Renal cortex interstitium (tissue), 15 donors: ENCODE results near the gene ELSPBP1. TPM values are rescaled to one million over a fixed set of nuclear protein-coding genes. Genes with fewer than 3 reads are reported as not detected.
A peak's percentile ranks its signal among the peaks of the same experiment; 100 is the strongest.
"Not testable (repeated sequence)": the region's sequence is repeated elsewhere in the genome, so short reads cannot be mapped to it uniquely, and the experiment has no call there.

Experiments used
- DNase-seq, 11 donors: peaks; one replicate each; pipeline ENCODE4 v3.0.0-alpha.2; 2013; ENCODE audit warnings: low read depth in 9 of 11, low spot score in 4 of 11; ENCODE audit errors: extremely low read depth in 1 of 11
- long read RNA-seq, 16 experiments: transcript quantifications; one replicate each; lab custom pipeline, GENCODE V29; 2026
- polyA plus RNA-seq, 3 donors: library from polyadenylated mRNA; unstranded; fragments of 120-200 nt; gene quantifications; one replicate each; pipeline ENCODE4 v1.2.1, GENCODE V29; 2013; ENCODE audit not compliant: insufficient read length in 3 of 3

The ELSPBP1 gene
- not detected for polyA plus RNA-seq
- long read RNA-seq, donor 1: 0 reads
- long read RNA-seq, donor 2: 0 reads
- long read RNA-seq, donor 3: 0 reads
- long read RNA-seq, donor 4: 0 reads
- long read RNA-seq, donor 5: 0 reads
- long read RNA-seq, donor 6: 0 reads
- long read RNA-seq, donor 7: 0 reads
- long read RNA-seq, donor 8: 0 reads
- long read RNA-seq, donor 9: 0 reads
- long read RNA-seq, donor 10, partial matches to known transcripts: 0 of 1 reads
- long read RNA-seq, donor 10, other reads (novel, unspliced or antisense): 0 of 1 reads
- long read RNA-seq, donor 11: 0 reads
- long read RNA-seq, donor 12: 0 reads
- long read RNA-seq, donor 13: 0 reads
- long read RNA-seq, donor 14: 0 reads
- long read RNA-seq, donor 15: 0 reads
- long read RNA-seq, donor 16: 0 reads

DNA sequence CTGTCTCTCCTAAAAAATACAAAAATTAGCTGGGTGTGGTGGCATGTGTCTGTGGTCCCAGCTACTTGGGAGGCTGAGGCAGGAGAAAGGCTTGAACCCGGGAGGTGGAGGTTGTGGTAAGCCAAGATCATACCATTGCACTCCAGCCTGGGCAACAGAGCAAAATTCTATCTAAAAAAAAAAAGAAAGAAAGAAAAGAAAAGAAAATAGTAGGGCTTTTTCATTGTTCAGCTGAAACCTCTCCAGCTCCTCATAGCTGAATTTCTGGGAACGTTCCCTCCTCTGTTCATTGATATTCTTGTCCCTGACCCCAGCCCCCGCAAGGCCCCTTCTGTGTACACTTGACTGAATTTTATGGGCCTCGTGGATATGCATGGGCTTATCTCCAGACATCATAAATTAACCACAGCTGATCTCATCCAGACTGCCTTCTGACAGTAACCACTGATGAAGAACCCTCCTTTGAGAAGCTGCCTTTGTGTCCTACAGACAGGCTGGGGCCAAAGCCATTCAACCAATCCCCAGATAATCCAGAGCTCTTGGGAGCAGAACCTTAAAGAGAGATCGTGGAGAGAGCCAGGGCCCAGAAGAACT lies at the start of gene ELSPBP1:
Gene ELSPBP1 (plus strand): TSS at position 424 of the 594 bp plus-strand sequence. CDS start 14,036 bp downstream, outside the sequence.
- DNase-seq: peak; percentile 15 to 75 (median 61)

DNA sequence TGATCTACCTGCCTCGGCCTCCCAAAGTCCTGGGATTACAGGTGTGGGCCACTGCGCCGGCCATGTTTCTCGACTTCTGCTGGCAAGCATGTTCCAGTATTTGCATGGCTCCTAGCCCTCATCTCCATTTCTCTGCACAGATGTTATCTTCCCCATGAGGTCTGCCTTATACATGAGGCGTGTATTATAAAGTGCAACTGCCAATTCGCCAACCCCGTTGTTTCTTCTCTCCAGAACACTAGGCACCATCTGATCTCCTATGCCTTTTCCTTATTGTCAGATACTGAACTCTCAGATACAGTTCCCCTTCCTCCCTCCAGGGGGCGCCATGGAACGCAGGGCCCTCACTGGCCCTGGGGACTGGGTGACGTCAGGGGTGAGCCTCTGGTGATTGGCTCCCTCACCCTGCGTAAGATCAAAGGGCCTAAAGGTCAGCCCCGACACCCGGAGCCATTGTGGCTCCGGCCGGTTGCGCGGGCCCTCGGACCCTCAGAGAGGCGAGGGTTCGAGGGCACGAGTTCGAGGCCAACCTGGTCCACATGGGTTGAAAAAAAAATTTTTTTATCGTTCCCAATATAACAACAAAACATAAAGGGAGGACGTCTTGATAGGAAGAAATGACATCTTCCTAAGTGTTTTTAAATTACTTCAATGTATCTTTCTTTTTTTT lies 44.4 kb upstream of the ELSPBP1 start:
- DNase-seq: not testable (repeated sequence)

DNA sequence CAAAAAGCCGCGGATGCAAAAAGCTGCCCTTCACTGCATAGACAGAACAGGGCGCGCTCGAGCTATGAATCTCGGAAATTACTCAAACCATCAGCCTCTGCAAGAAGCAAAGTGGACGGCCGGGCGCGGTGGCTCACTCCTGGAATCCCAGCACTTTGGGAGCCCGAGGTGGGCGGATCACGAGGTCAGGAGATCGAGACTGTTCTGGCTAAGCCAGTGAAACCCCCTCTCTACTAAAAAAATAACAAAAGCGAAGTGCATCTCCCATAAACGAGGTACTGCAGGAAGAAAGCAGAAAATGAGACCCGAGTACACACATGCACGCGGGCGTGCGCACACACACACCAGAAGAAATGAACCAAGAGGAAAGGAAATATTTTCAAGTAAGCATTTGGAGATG lies 42.3 kb upstream of the ELSPBP1 start:
- DNase-seq: not testable (repeated sequence)

DNA sequence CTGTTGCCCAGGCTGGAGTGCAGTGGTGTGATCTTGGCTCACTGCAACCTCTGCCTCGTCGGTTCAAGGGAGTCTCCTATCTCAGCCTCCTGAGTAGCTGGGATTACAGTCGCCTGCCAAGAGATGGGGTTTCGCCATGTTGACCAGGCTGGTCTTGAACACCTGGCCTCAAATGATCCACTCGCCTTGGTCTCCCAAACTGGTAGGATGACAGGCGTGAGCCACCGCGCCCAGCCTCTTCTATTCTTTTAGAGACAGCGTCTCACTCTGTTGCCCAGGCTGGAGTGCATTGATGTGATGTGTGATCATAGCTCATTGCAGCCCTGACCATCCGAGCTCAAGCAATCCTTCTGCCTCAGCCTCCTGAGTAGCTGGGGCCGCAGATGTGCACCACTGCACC lies 38.5 kb upstream of the ELSPBP1 start:
- DNase-seq: not testable (repeated sequence)

DNA sequence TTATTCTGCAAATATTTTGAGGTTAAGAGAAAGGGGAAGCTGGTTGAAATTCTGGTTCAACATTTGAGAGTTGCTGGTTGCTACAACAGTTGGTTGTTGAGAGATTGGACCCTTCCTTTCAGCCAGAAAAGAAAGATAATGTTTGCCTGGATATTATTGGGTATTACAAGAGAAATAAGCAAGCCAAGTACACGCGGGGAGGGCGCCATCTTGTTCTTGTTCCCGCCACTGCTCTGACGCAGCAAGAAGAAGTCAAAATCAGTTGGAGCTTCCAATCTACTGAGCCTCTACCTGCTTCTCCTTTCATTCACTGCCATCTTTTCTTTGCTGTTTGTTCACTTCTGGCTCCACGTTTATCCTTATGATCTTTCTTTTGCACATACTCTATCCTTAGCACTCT lies 20.9 kb upstream of the ELSPBP1 start:
- no peak for DNase-seq

DNA sequence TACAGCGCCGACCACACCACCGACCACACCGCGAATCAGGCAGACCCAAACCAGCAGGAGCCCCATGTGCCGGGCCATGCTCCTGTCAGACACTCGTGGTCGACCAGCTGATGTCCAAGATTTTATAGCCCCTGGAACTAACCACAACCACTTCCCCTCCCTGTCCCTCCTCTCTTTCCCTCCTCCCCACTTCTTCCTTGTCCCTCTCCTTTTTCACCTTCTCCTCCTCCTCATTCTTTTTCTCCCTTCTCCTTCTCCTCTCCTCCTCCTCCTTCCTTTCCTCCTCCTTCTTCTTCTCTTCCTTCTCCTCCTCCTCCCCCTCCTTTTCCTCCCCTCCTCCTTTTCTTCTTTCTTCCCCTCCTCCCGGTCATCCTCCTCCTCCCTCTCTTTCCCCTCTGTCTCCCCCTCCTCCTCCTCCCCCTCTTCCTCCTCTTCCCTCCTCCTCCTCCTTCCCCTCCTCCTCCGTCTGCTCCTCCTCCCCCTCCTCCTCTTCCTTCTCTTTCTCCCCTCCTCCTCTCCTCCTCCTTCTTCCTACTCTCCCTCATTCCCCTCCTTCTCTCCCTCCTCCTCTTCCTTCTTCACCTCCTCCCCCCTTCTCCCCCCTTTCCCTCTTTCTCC lies 3.1 kb upstream of the ELSPBP1 start:
- DNase-seq: no peak

DNA sequence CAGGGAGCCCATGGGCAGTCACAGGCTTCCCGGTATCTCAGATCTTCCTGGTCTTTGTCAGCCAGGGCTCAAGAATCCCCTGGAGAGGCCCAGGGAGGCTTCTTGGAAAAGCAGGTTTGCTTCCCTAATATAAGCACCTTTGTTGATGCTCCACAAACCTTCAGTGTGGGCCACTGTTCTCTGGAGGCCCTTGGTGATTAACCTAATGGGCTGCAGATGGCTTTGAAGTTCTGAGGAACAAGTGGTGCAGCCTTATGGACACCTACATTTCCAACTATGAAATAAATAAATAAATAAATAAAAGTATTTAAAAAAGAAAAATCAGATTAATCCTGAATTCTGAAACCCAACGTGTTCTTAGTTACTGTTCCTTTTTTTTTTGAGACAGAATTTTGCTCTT lies 2.4 kb upstream of the ELSPBP1 start, which contains the start of gene BSPH1:
Gene BSPH1 (minus strand): TSS at position 101 of the 400 bp plus-strand sequence. CDS start 89 bp downstream, at position 12.
- DNase-seq: no peak

GRCh38 chr19:47996230-47996727 lies 1.8 kb downstream of the ELSPBP1 start:
- no peak for DNase-seq

DNA sequence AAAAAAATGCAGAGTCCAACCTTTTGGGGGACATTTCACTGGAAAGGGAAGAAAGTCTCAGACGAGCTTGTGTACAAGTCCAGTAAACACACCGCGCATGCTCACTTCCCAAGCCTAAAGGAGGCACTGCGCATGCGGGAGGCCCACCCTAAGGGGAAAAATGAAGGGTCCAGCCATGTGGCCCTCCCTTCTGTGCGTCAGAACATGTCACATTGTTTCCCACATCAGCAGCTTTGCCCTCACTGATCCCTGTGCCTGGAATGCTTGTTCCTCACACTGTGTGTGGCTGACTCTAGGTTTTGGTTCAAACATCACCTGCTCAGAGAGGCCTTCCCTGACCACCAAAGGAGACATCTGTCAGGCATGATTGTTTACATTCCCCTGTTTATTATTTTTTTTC lies 4.4 kb downstream of the ELSPBP1 start:
- DNase-seq: no peak

GRCh38 chr19:48000846-48001245 lies 6.4 kb downstream of the ELSPBP1 start:
- no peak for DNase-seq

DNA sequence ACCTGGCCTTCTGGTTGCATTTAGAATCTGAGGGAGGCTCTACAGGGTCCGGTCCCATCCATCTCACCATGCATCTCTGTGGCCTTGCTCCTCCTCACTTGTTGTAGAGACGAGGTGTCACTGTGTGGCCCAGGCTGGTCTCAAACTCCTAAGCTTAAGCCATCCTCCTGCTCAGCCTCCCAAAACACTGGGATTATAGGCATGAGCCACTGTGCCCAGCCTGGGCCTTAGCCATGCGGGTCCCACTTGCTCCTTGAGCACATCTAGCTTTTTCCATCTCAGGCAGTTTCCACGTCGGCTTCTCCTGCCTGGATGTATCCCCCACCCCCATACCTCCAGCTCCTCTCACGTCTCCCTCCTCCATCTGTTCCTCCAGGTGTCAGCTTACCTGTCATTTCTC lies 9.8 kb downstream of the ELSPBP1 start:
- no peak for DNase-seq

GRCh38 chr19:48006762-48007161 lies 12.3 kb downstream of the ELSPBP1 start:
- no peak for DNase-seq

DNA sequence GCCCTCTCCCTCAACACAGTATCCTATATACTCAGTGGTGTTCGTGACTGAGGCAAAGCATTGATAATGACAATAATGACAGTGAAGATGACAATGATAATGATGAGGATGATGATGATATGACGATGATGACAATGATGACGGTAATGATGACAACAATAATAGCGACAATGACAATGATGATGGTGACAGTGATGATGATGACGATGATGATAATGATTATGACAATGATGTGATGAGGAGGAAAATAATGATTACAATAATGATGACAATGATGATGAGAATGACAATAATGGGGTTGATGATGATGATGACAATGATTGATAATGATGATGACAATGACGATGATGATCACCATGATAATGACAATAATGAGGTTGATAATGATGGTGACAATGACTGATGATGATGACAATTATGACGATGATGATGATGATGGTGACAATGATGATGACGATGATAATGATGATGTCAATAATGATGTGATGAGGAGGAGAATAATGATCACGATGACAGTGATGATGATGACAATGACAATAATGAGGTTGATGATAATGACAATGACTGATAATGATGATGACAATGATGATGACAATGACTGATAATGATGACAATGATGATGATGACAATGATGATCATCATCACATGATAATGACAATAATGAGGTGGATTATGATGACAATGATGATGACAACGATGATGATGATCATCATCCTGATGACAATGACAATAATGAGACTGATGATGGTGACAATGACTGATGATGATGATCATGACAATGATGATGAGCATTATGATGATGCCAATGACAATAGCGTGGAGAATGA lies 16.7 kb downstream of the ELSPBP1 start:
- DNase-seq: no peak

GRCh38 chr19:48020686-48021085 lies 26.3 kb downstream of the ELSPBP1 start:
- DNase-seq: no peak

- no peak for DNase-seq
Measured at GRCh38 chr19:48023011-48023410, 28.6 kb downstream of the ELSPBP1 start.

GRCh38 chr19:48023518-48023917 lies 29.1 kb downstream of the ELSPBP1 start:
- DNase-seq: no peak

GRCh38 chr19:48025480-48025879 lies 31.0 kb downstream of the ELSPBP1 start:
- no peak for DNase-seq

DNA sequence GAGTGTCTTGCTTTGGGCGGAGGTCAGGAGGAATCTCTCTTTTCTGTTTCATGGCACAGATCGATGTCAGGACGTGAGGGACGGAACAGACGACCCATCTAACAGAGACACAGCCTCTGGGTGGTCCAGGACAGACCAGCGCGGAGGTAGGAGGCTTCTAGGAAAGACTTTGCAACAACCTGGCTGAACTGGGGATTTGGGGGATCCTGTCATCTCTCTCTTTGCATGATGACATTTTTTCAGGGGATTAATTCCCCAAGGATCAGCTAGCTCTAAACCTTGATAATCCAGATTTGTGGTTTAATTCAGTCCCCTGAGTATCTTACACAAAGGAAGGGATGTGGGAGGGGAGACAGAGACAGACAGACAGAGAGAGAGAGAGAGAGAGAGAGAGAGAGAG lies 35.0 kb downstream of the ELSPBP1 start:
- no peak for DNase-seq

DNA sequence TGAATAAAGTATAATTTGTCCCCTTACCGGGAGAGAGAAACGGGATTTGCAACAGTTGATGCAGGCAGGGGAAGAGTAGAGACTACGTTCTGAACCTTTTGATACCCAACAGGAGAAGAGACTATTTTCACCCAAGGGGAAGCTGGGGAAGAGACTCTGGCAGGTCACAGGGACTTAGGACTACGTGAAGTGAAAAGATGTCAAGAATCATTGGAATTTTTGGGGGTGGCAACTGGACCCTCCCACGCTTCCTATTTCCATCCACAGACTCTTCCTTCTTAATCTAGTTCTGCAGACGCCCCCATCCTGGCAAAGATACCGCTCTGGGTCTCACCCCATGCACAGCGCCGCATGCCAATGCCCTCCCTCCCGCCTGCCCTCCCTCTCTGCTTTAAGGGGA lies 35.6 kb downstream of the ELSPBP1 start:
- no peak for DNase-seq
